22Rv1 (cell line): ENCODE results near the gene GRIA4.

ENCODE experiments used
- ZFX ChIP-seq: fragments of 450-650 bp; IDR thresholded peaks from 2 replicates; pipeline ENCODE4 v1.6.1; 2017; ENCODE audit warnings: antibody characterized with exemption, borderline replicate concordance
- TF ChIP-seq, protein P1 (sequence below): fragments of 450-650 bp; IDR thresholded peaks from 2 replicates; pipeline ENCODE4 v1.5.1; 2017; ENCODE audit warnings: mild to moderate bottlenecking

DNA sequence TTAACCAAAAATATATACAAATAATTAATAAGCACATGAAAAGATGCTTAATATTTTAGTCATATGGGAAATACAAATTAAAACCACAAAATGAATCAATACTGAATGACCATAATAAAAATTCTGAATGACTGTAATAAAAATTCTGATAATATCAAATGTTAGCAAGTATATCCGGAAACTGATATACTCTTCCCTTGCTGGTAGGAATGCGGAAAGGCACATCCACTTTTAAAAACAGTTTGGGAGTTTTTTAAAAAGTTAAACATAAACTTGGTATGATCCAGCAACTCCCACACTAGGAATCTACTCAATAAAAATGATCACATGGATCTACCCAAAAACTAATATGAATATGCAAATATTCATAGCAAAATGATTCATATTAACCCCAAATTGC lies 30.8 kb upstream of the GRIA4 start:
- TF ChIP-seq, protein P1, sequence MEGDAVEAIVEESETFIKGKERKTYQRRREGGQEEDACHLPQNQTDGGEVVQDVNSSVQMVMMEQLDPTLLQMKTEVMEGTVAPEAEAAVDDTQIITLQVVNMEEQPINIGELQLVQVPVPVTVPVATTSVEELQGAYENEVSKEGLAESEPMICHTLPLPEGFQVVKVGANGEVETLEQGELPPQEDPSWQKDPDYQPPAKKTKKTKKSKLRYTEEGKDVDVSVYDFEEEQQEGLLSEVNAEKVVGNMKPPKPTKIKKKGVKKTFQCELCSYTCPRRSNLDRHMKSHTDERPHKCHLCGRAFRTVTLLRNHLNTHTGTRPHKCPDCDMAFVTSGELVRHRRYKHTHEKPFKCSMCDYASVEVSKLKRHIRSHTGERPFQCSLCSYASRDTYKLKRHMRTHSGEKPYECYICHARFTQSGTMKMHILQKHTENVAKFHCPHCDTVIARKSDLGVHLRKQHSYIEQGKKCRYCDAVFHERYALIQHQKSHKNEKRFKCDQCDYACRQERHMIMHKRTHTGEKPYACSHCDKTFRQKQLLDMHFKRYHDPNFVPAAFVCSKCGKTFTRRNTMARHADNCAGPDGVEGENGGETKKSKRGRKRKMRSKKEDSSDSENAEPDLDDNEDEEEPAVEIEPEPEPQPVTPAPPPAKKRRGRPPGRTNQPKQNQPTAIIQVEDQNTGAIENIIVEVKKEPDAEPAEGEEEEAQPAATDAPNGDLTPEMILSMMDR: no peak
- no peak for TF ChIP-seq ZFX
